ENCODE data around the gene SIPA1L3.
"Not testable (repeated sequence)": the region's sequence is repeated elsewhere in the genome, so short reads cannot be mapped to it uniquely, and the experiment has no call there.

SIPA1L3 gene

GRCh38 chr19:38221919-38222830 is 315.2 kb downstream of the SIPA1L3 start:
- DNase-seq = no peak

- DNase-seq = no peak
These were observed 316.1 kb downstream of the SIPA1L3 start for GRCh38 chr19:38223119-38223523.

GRCh38 chr19:38223617-38224013 is 316.6 kb downstream of the SIPA1L3 start:
- no peak for DNase-seq

GRCh38 chr19:38224014-38224862 is 317.2 kb downstream of the SIPA1L3 start, which contains the start of gene DPF1:
Gene DPF1 (minus strand): TSS chr19:38224222. CDS start chr19:38224142, 80 bp downstream.
- DNase-seq = peak; percentile 88

- DNase-seq = not testable (repeated sequence)
These were observed 317.8 kb downstream of the SIPA1L3 start for GRCh38 chr19:38224863-38225218.

GRCh38 chr19:38227287-38228004 is 320.4 kb downstream of the SIPA1L3 start:
- no peak for DNase-seq

- DNase-seq = peak; percentile 66
These were observed 321.0 kb downstream of the SIPA1L3 start for GRCh38 chr19:38228005-38228377.

- DNase-seq = peak; percentile 72
These were observed 321.8 kb downstream of the SIPA1L3 start for GRCh38 chr19:38228491-38229439.

GRCh38 chr19:38229585-38230073 is 322.6 kb downstream of the SIPA1L3 start:
- peak; percentile 94 for DNase-seq

GRCh38 chr19:38230506-38231133 is 323.6 kb downstream of the SIPA1L3 start:
- not testable (repeated sequence) for DNase-seq

- no peak for DNase-seq
These were observed 324.9 kb downstream of the SIPA1L3 start for GRCh38 chr19:38231918-38232317.

- DNase-seq = peak; percentile 23
These were observed 326.8 kb downstream of the SIPA1L3 start for GRCh38 chr19:38233740-38234251.

- DNase-seq = no peak
These were observed 327.6 kb downstream of the SIPA1L3 start for GRCh38 chr19:38234615-38235014.

GRCh38 chr19:38239816-38240215 is 332.8 kb downstream of the SIPA1L3 start:
- no peak for DNase-seq

GRCh38 chr19:38243279-38243673 is 336.3 kb downstream of the SIPA1L3 start:
- no peak for DNase-seq

GRCh38 chr19:38245826-38246498 is 339.0 kb downstream of the SIPA1L3 start:
- DNase-seq = no peak

GRCh38 chr19:38247126-38247525 is 340.1 kb downstream of the SIPA1L3 start:
- DNase-seq = no peak

GRCh38 chr19:38247734-38248268 is 340.8 kb downstream of the SIPA1L3 start:
- DNase-seq = no peak

- no peak for DNase-seq
These were observed 341.4 kb downstream of the SIPA1L3 start for GRCh38 chr19:38248421-38248820.

- no peak for DNase-seq
These were observed 343.4 kb downstream of the SIPA1L3 start for GRCh38 chr19:38250428-38250820.
